ENCODE measurements around the gene FASTKD2.
A peak's percentile ranks its signal among the peaks of the same experiment; 100 is the strongest.

FASTKD2 gene

GRCh38 chr2:206814498-206814897, 49.1 kb downstream of the FASTKD2 start:
- no peaks in the 10 kb centered on the region for H3K9me3 ChIP-seq (ENCODE audit: insufficient read depth, low read depth, low read length)
- H3K4me2 ChIP-seq (ENCODE audit: low read depth, low read length, poor library complexity, severe bottlenecking), result no peak overlapping the region
- H3K4me1 ChIP-seq (ENCODE audit: insufficient read depth, low read length, poor library complexity, severe bottlenecking), result no peaks in the 10 kb centered on the region
- no peaks in the 10 kb centered on the region for H3K79me2 ChIP-seq (ENCODE audit: insufficient read depth, low read length)
- H3K9ac ChIP-seq (ENCODE audit: low read depth, low read length, poor library complexity, severe bottlenecking), result no peak overlapping the region
- no peak overlapping the region for H3K4me3 ChIP-seq (ENCODE audit: low read length, poor library complexity, severe bottlenecking)
- H3K9me2 ChIP-seq (replicated peaks; ENCODE audit: low read depth, low read length), result 0 out of 2 replicates have a peak, but pooled peaks cover 6% of the 10 kb centered on the region
- no peaks in the 10 kb centered on the region for H3F3A ChIP-seq (ENCODE audit: low read depth)
- no peaks in the 10 kb centered on the region for H3K36me3 ChIP-seq (ENCODE audit: insufficient read depth, low read length)
- H4K20me1 ChIP-seq (ENCODE audit: insufficient read depth, low read length, poor library complexity, severe bottlenecking), result no peaks in the 10 kb centered on the region
- no peaks in the 10 kb centered on the region for H3K27me3 ChIP-seq (ENCODE audit: insufficient read depth, low read length, poor library complexity, severe bottlenecking)
- H2AFZ ChIP-seq (ENCODE audit: low read length), result no peak overlapping the region
- TF ChIP-seq EZH2phosphoT487 (IDR thresholded peaks at IDR 0.05; ENCODE audit: borderline replicate concordance), result no peak

GRCh38 chr2:206820807-206821206, 55.4 kb downstream of the FASTKD2 start:
- Histone ChIP-seq H2AFZ (ENCODE audit: low read length) (no peak overlapping the region), H3K4me2 (ENCODE audit: low read depth, low read length, poor library complexity, severe bottlenecking) (no peak overlapping the region), H3F3A (ENCODE audit: low read depth) (no peaks in the 10 kb centered on the region), H3K36me3 (ENCODE audit: insufficient read depth, low read length) (no peaks in the 10 kb centered on the region), H3K9me3 (ENCODE audit: insufficient read depth, low read depth, low read length) (no peaks in the 10 kb centered on the region), H3K27me3 (ENCODE audit: insufficient read depth, low read length, poor library complexity, severe bottlenecking) (no peaks in the 10 kb centered on the region), H3K4me1 (ENCODE audit: insufficient read depth, low read length, poor library complexity, severe bottlenecking) (peaks cover 15% of the 10 kb centered on the region), H3K9me2 (replicated peaks; ENCODE audit: low read depth, low read length) (no peaks in the 10 kb centered on the region), H4K20me1 (ENCODE audit: insufficient read depth, low read length, poor library complexity, severe bottlenecking) (no peaks in the 10 kb centered on the region), H3K9ac (ENCODE audit: low read depth, low read length, poor library complexity, severe bottlenecking) (no peak overlapping the region), H3K79me2 (ENCODE audit: insufficient read depth, low read length) (no peaks in the 10 kb centered on the region), H3K4me3 (ENCODE audit: low read length, poor library complexity, severe bottlenecking) (no peak overlapping the region)
- TF ChIP-seq CTCF (conservative IDR thresholded peaks at IDR 0.05; ENCODE audit: low read length) (no peak), EZH2phosphoT487 (IDR thresholded peaks at IDR 0.05; ENCODE audit: borderline replicate concordance) (no peak)

GRCh38 chr2:206823178-206823577, 57.8 kb downstream of the FASTKD2 start:
- no peak for TF ChIP-seq CTCF (conservative IDR thresholded peaks at IDR 0.05; ENCODE audit: low read length)
- no peak for TF ChIP-seq EZH2phosphoT487 (IDR thresholded peaks at IDR 0.05; ENCODE audit: borderline replicate concordance)
- no peaks in the 10 kb centered on the region for H3K9me2 ChIP-seq (replicated peaks; ENCODE audit: low read depth, low read length)
- no peak overlapping the region for H3K4me2 ChIP-seq (ENCODE audit: low read depth, low read length, poor library complexity, severe bottlenecking)
- H3K9ac ChIP-seq (ENCODE audit: low read depth, low read length, poor library complexity, severe bottlenecking), result no peak overlapping the region
- no peak overlapping the region for H2AFZ ChIP-seq (ENCODE audit: low read length)
- H3K79me2 ChIP-seq (ENCODE audit: insufficient read depth, low read length), result no peaks in the 10 kb centered on the region
- peaks cover 15% of the 10 kb centered on the region for H3K4me1 ChIP-seq (ENCODE audit: insufficient read depth, low read length, poor library complexity, severe bottlenecking)
- no peaks in the 10 kb centered on the region for H3F3A ChIP-seq (ENCODE audit: low read depth)
- no peaks in the 10 kb centered on the region for H3K9me3 ChIP-seq (ENCODE audit: insufficient read depth, low read depth, low read length)
- H3K4me3 ChIP-seq (ENCODE audit: low read length, poor library complexity, severe bottlenecking), result no peak overlapping the region
- H3K27me3 ChIP-seq (ENCODE audit: insufficient read depth, low read length, poor library complexity, severe bottlenecking), result no peaks in the 10 kb centered on the region
- H4K20me1 ChIP-seq (ENCODE audit: insufficient read depth, low read length, poor library complexity, severe bottlenecking), result no peaks in the 10 kb centered on the region
- no peaks in the 10 kb centered on the region for H3K36me3 ChIP-seq (ENCODE audit: insufficient read depth, low read length)

- H3K9ac ChIP-seq (ENCODE audit: low read depth, low read length, poor library complexity, severe bottlenecking), result no peak overlapping the region
- H3K4me1 ChIP-seq (ENCODE audit: insufficient read depth, low read length, poor library complexity, severe bottlenecking), result peaks cover 15% of the 10 kb centered on the region
- no peaks in the 10 kb centered on the region for H3K79me2 ChIP-seq (ENCODE audit: insufficient read depth, low read length)
- no peaks in the 10 kb centered on the region for H3K36me3 ChIP-seq (ENCODE audit: insufficient read depth, low read length)
- no peak overlapping the region for H3K4me3 ChIP-seq (ENCODE audit: low read length, poor library complexity, severe bottlenecking)
- H3K4me2 ChIP-seq (ENCODE audit: low read depth, low read length, poor library complexity, severe bottlenecking), result peak overlapping the region; percentile 11
- no peaks in the 10 kb centered on the region for H3K9me3 ChIP-seq (ENCODE audit: insufficient read depth, low read depth, low read length)
- peak overlapping the region; percentile 52 for H2AFZ ChIP-seq (ENCODE audit: low read length)
- TF ChIP-seq EZH2phosphoT487 (IDR thresholded peaks at IDR 0.05; ENCODE audit: borderline replicate concordance) (no peak), CTCF (conservative IDR thresholded peaks at IDR 0.05; ENCODE audit: low read length) (no peak)
- no peaks in the 10 kb centered on the region for H3K9me2 ChIP-seq (replicated peaks; ENCODE audit: low read depth, low read length)
- H3K27me3 ChIP-seq (ENCODE audit: insufficient read depth, low read length, poor library complexity, severe bottlenecking), result no peaks in the 10 kb centered on the region
- H4K20me1 ChIP-seq (ENCODE audit: insufficient read depth, low read length, poor library complexity, severe bottlenecking), result no peaks in the 10 kb centered on the region
- no peaks in the 10 kb centered on the region for H3F3A ChIP-seq (ENCODE audit: low read depth)
Observed at GRCh38 chr2:206824087-206824618, 58.7 kb downstream of the FASTKD2 start.

Measured in Loucy (cell line).